MG63 (cell line): ENCODE measurements around the gene TRIM31. TPM values are rescaled to one million over a fixed set of nuclear protein-coding genes. Genes with fewer than 3 reads are reported as not detected.
A peak's percentile ranks its signal among the peaks of the same experiment; 100 is the strongest.
"Not testable (repeated sequence)": the region's sequence is repeated elsewhere in the genome, so short reads cannot be mapped to it uniquely, and the experiment has no call there.

Source experiments
- DNase-seq: peaks from one replicate; pipeline ENCODE4 v3.0.0-alpha.2; 2020
- H3K27me3 ChIP-seq: fragments of 250-450 bp; sonication (Bioruptor Pico); 2 replicates; pipeline ENCODE4 v1.5.1; 2020; ENCODE audit warnings: mild to moderate bottlenecking, moderate library complexity
- H3K36me3 ChIP-seq: fragments of 250-450 bp; sonication (Bioruptor Pico); 2 replicates; pipeline ENCODE4 v1.5.1; 2020; ENCODE audit warnings: mild to moderate bottlenecking, moderate library complexity
- H3K4me3 ChIP-seq: fragments of 250-450 bp; sonication (Bioruptor Pico); 2 replicates; pipeline ENCODE4 v1.5.1; 2020; ENCODE audit warnings: mild to moderate bottlenecking, moderate library complexity
- H3K9me3 ChIP-seq: fragments of 250-450 bp; sonication (Bioruptor Pico); 2 replicates; pipeline ENCODE4 v1.5.1; 2020; ENCODE audit warnings: mild to moderate bottlenecking, moderate library complexity
- total RNA-seq: library from RNA; depleted of rRNA; stranded (reverse); fragments of >200 nt; shearing (Covaris generic); gene quantifications from 2 replicates; pipeline ENCODE4 v1.2.3, GENCODE V29; 2014; ENCODE audit warnings: low replicate concordance

Gene TRIM31
- total RNA-seq, 1 experiment from 2014 or later = not detected

GRCh38 chr6:30151580-30151979 lies 38.7 kb upstream of the TRIM31 start:
- no peak for DNase-seq
- H3K27me3 ChIP-seq = no peaks in the 10 kb centered on the region
- no peak overlapping the region for H3K4me3 ChIP-seq
- H3K9me3 ChIP-seq = no peaks in the 10 kb centered on the region
- H3K36me3 ChIP-seq = no peaks in the 10 kb centered on the region

DNA sequence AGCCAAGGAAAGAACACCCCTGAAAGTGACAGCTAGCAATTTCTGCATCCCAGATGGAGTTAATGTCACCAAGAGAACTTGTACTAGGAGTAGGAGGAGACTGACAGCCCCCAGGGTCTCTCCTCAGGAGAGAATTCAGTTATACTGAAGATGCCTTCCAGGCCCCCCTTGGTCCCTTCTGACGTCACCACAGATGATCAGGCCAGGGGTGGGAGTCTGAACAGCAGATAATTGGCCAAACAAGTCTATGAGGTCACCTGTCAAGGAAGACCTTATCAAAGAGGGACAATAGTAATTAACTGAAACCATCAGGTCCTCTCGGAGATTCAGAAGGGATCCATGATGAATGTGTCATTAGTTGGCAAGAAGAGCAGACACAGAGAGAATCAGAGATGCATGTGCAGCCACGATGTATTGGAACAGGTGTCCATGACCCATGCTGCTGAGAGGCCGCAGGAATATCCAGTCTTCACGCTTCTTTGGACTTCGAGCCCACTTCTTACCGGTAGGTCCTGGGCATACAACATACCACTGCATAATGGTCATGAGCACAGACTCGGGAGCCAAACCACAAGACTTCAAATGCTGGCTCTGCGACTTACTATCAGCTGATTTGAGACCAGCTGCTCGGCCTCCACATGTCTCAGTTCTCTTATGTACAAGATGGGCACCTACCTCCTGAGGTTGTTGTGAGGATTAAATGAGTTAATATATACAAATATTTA lies 37.9 kb upstream of the TRIM31 start:
- H3K4me3 ChIP-seq = no peak overlapping the region
- H3K36me3 ChIP-seq = no peaks in the 10 kb centered on the region
- no peaks in the 10 kb centered on the region for H3K27me3 ChIP-seq
- DNase-seq = peak; percentile 25
- no peaks in the 10 kb centered on the region for H3K9me3 ChIP-seq

GRCh38 chr6:30149858-30150550 lies 37.1 kb upstream of the TRIM31 start:
- no peaks in the 10 kb centered on the region for H3K36me3 ChIP-seq
- H3K9me3 ChIP-seq = no peaks in the 10 kb centered on the region
- no peak for DNase-seq
- no peaks in the 10 kb centered on the region for H3K27me3 ChIP-seq
- no peak overlapping the region for H3K4me3 ChIP-seq

DNA sequence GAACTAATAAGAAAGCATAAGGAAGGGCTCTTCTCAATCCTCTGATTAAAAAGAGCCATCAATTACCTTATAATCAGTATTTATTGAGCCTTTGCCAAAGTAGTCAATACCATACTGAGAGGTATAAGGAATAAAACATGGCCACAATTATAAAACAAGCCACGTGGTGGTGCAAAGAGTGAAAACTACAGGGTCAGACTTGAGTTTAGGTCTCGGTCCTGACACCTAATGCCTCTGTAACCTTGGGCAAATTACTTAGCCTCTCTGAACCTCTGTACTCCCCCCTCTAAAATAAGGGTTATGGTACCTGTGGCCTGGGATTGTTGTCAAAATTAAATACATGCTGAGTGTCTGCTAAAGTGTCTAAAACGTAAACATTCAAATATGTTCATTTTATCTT lies 36.3 kb upstream of the TRIM31 start:
- H3K27me3 ChIP-seq = no peaks in the 10 kb centered on the region
- no peaks in the 10 kb centered on the region for H3K9me3 ChIP-seq
- no peak overlapping the region for H3K4me3 ChIP-seq
- H3K36me3 ChIP-seq = no peaks in the 10 kb centered on the region
- no peak for DNase-seq

DNA sequence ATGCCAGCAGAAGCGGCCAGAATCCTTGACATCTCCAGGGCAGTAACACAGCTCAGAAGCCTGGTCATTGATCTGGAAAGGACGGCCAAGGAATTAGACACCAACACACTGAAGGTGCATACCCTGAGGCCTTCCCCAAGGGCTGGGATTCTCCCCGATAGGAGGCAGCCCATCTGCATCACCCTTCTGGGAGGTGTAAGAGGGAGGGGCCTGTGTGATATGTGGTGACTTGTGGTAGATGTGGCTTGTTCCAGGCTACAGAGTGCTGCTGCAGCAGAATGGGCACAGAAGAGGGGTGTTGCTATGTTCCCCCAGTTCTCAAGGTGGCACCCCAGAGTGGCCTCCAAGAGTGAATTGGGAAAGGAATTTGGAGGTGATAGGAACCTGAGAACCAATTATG lies 34.2 kb upstream of the TRIM31 start:
- no peaks in the 10 kb centered on the region for H3K9me3 ChIP-seq
- no peak overlapping the region for H3K4me3 ChIP-seq
- H3K27me3 ChIP-seq = no peaks in the 10 kb centered on the region
- no peaks in the 10 kb centered on the region for H3K36me3 ChIP-seq
- DNase-seq = no peak

GRCh38 chr6:30145818-30146217 lies 32.9 kb upstream of the TRIM31 start:
- H3K4me3 ChIP-seq = no peak overlapping the region
- no peaks in the 10 kb centered on the region for H3K27me3 ChIP-seq
- no peak for DNase-seq

DNA sequence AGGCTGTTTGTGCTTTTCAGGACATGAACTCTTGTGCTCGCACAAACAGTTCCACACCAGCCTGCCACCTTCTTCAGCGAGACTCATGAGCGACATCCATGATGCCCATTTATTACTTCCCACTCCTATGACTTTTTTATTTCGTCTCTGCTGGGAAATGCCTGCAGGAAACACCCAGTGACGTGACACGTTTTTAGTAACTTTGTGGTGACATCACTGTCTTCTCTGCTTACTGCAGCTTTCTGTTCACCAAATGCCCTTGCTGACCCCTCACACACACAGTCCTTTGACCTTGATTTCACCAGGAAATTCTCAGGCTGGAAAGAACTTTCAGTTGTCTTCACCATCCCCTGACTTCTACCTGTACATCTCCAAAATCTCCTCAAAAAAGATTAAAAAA lies 31.9 kb upstream of the TRIM31 start:
- Histone ChIP-seq H3K27me3 (no peaks in the 10 kb centered on the region), H3K9me3 (no peaks in the 10 kb centered on the region), H3K4me3 (no peak overlapping the region), H3K36me3 (no peaks in the 10 kb centered on the region)
- no peak for DNase-seq

More at GRCh38 chr6:30145818-30146217, 32.9 kb upstream of the TRIM31 start:
- no peaks in the 10 kb centered on the region for H3K36me3 ChIP-seq
- H3K9me3 ChIP-seq = no peaks in the 10 kb centered on the region

GRCh38 chr6:30143780-30144179 lies 30.9 kb upstream of the TRIM31 start:
- Histone ChIP-seq H3K9me3 (no peaks in the 10 kb centered on the region), H3K4me3 (no peak overlapping the region), H3K27me3 (no peaks in the 10 kb centered on the region), H3K36me3 (no peaks in the 10 kb centered on the region)
- DNase-seq = no peak

- DNase-seq = no peak
- Histone ChIP-seq H3K9me3 (no peaks in the 10 kb centered on the region), H3K27me3 (no peaks in the 10 kb centered on the region), H3K36me3 (no peaks in the 10 kb centered on the region), H3K4me3 (no peak overlapping the region)
These were observed 29.8 kb upstream of the TRIM31 start for GRCh38 chr6:30142665-30143064.

- not testable (repeated sequence) for H3K27me3 ChIP-seq, DNase-seq
These were observed 27.4 kb upstream of the TRIM31 start for GRCh38 chr6:30140240-30140639.

DNA sequence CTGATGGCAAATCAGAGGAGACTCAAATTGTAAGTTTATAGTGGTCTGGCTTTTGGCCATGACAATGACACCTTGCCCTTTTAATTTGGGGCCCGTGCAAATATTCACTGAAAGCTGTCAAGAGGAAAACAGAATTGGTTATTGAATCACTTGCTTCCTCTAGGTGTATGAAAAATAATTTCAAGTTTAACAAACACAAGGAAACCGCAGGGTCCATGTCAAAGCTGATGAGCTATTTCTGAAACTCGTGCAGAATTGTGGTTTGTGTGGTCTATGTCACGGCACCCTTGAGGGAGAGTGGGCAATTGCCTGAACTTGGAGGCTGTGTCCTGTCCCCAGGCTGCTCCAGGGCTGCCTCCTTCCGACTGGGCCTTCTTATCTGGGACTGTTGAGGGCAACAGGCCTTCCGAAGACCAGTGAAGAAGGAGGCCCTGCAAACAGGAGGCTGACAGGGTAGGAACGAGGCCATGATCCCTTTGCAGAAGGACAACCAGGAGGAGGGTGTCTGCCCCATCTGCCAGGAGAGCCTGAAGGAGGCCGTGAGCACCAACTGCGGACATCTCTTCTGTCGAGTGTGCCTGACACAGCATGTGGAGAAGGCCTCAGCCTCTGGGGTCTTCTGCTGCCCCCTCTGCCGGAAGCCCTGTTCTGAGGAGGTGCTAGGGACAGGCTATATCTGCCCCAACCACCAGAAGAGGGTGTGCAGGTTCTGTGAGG lies 23.8 kb upstream of the TRIM31 start:
- no peaks in the 10 kb centered on the region for H3K9me3 ChIP-seq
- DNase-seq = no peak
- H3K27me3 ChIP-seq = no peaks in the 10 kb centered on the region
- no peak overlapping the region for H3K4me3 ChIP-seq
- no peaks in the 10 kb centered on the region for H3K36me3 ChIP-seq

More at GRCh38 chr6:30140240-30140639, 27.4 kb upstream of the TRIM31 start:
- H3K9me3 ChIP-seq, H3K4me3 ChIP-seq, H3K36me3 ChIP-seq: not testable (repeated sequence)

- Histone ChIP-seq H3K4me3 (no peak within 1 kb of the TSS), H3K27me3 (no peaks in the 10 kb centered on the region), H3K9me3 (no peaks in the 10 kb centered on the region), H3K36me3 (no peaks in the 10 kb centered on the region)
- no peak for DNase-seq
These were observed 22.9 kb upstream of the TRIM31 start, which contains the start of gene TRIM40 for GRCh38 chr6:30135757-30136156. TRIM40 (plus strand) TSS chr6:30136140; CDS start chr6:30137037, 897 bp downstream.

GRCh38 chr6:30135147-30135546 lies 22.3 kb upstream of the TRIM31 start:
- H3K4me3 ChIP-seq = no peak overlapping the region
- no peaks in the 10 kb centered on the region for H3K27me3 ChIP-seq
- no peaks in the 10 kb centered on the region for H3K9me3 ChIP-seq
- no peaks in the 10 kb centered on the region for H3K36me3 ChIP-seq
- no peak for DNase-seq

DNA sequence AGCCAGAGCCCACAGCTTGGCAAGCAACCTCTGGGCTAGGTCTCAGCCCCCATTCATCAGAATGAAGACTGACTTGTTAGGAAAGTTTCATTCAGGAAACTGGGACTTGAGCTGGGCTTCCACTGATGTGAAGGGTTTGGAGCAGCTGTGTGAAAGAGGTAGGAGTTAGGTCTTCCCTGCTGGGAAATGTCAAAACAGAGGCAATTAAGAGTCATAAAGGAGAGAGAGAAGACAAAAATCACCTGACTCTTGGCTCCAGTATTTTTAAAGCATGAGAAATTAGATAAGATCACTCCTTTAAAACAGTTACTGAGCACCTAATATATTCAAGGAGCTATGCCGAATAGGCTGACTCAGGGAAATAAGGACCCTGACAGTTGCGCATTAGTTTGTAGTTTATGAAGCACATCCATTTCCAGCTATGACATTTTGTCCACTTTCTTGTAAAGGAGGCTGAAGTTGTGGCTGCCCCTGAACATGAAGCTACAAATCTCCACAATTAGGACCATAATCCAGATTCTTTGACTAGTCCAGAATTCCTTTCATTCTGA lies 19.1 kb upstream of the TRIM31 start:
- Histone ChIP-seq H3K9me3 (no peaks in the 10 kb centered on the region), H3K4me3 (no peak overlapping the region), H3K36me3 (no peaks in the 10 kb centered on the region), H3K27me3 (no peaks in the 10 kb centered on the region)
- DNase-seq = no peak

DNA sequence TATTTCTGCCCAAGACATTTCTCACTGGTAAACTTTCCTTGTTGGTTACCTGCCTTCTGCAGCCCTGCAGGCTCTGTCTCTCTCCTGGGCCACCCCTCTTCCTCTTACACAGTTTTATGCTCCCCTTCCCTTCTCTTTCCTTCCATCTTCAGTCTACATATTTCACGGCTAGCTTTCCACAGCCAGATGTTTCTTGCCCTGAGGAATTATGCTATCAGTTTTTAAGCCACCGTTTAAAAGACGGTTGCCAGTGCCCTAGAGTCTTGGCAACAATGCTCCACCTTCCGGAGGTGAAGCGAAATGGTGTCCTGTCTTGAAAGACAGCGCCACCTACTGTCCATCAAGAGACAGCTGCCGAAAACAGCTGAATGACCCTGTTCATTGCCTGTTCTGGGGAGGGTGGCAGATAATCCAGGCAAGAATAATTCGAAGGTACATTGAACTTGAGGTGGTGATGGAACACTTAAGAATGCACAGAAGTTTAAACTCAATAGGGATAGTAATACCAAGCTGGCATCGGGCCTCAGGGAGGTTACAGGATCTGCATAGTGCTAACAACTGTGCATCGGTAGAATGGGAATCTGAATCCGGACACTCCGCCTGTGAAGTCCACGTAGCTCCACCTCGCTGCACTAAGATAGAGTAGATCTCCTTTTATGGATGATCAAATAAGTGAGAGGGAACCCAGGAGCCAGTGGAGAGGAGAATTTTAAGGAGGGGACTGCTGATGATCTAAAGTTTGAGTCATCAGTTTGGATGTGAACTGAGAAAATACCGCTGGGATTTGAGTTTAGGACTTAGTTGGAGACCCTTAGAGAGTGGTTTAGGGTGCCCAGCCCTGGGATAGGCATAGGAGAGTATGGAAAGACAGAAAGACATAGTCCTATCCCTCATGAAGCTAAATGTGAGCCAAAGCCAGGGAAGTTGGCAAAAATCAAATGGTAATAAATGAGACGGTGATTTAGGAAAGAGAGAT lies 18.3 kb upstream of the TRIM31 start:
- H3K36me3 ChIP-seq = no peaks in the 10 kb centered on the region
- no peak overlapping the region for H3K4me3 ChIP-seq
- H3K27me3 ChIP-seq = no peaks in the 10 kb centered on the region
- no peaks in the 10 kb centered on the region for H3K9me3 ChIP-seq
- DNase-seq = peak; percentile 61

DNA sequence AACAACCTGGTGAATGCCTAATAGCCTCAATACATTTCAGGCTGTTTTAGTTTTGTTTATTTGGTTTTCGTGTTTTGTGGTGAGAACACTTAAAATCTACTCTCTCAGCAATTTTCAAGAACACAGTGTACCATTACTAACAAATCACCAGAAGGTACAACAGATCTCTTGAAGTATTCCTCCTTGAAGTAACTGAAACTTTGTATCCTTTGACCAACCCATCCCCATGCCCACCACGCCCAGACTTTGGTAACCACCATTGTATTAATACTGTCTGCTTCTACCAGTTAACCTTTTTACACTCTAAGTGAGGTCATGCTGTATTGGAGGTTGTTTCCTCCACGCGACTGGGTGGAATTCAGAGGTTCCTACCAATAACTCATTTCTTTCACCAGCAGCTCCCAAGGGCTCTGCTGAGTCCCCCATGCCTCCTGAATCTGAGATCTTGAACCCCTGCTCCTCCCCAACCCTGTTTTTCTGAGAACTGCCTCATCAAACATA lies 17.3 kb upstream of the TRIM31 start:
- no peak for DNase-seq
- Histone ChIP-seq H3K4me3 (no peak overlapping the region), H3K36me3 (no peaks in the 10 kb centered on the region), H3K27me3 (no peaks in the 10 kb centered on the region), H3K9me3 (no peaks in the 10 kb centered on the region)
